Stimulated activated naive CD4-positive, alpha-beta T cell treated with Interleukin-2 at 50 U/mL for 16 hours (primary cell): ENCODE results near the gene KBTBD8.

Source experiments
- DNase-seq: peaks from one replicate; lab custom pipeline; 2025; lab: John Stamatoyannopoulos, UW

KBTBD8 gene, protein sequence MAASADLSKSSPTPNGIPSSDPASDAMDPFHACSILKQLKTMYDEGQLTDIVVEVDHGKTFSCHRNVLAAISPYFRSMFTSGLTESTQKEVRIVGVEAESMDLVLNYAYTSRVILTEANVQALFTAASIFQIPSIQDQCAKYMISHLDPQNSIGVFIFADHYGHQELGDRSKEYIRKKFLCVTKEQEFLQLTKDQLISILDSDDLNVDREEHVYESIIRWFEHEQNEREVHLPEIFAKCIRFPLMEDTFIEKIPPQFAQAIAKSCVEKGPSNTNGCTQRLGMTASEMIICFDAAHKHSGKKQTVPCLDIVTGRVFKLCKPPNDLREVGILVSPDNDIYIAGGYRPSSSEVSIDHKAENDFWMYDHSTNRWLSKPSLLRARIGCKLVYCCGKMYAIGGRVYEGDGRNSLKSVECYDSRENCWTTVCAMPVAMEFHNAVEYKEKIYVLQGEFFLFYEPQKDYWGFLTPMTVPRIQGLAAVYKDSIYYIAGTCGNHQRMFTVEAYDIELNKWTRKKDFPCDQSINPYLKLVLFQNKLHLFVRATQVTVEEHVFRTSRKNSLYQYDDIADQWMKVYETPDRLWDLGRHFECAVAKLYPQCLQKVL

DNA sequence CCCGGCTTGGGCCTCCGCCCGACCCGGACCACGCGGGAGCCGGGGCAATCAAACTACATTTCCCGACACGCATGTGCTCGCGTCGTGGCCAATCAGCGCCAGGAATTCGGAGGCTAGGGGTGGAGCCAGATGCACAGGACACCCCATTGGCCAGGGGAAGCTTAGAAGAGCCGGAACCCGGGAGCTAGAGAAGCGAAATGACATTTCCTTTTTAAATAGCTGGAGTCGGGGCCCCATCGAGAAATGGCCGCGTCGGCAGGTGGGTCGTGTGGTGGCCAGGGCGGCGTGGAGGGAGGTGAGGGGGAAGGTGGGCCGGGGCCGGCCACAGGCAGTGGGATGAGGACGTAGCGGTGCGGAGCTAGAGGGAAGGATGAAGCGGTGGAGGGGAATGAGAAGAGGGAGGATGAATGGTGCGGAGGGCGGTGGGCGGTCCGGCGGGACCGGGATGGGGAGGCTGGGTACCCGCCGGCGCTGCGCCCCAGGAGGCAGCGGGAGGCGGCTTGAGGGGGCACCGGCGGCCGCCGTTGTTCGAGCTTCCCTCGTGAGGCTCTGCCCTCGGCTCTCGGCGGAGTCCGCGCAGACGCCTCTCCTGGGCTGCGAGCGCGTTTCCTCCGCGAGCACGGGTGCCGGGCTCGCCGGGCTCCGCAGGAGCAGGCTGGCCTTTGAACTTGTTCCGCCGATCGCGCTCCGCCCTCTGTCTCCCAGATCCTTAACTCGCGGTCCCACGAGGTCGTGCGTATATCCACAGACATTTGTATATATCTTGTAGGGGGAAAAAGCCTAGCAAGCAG is at the start of gene KBTBD8:
Gene KBTBD8, plus strand, starts transcription at position 195 of the 791 bp plus-strand sequence. Its CDS starts 49 bp downstream, at position 244.
- DNase-seq = peak; percentile 97

DNA sequence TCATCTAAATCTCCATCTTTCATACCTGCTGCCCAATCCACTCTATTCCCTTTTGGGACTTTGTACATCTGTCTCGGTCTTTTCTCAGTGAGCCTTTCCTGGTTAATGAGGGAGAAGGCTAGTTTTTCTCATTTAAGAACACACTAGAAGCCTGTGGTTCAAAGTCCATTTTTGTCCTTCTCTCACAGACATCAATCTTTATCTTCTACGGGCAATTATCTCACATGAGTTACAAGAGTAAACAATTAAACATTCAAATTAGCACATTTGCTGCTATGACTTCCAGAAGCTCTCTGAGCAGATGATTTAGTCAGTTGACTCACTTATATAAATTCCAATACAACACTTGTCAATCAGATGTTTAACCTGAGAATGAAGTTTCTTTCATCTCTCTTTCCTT is 49.3 kb upstream of the KBTBD8 start:
- DNase-seq = no peak

DNA sequence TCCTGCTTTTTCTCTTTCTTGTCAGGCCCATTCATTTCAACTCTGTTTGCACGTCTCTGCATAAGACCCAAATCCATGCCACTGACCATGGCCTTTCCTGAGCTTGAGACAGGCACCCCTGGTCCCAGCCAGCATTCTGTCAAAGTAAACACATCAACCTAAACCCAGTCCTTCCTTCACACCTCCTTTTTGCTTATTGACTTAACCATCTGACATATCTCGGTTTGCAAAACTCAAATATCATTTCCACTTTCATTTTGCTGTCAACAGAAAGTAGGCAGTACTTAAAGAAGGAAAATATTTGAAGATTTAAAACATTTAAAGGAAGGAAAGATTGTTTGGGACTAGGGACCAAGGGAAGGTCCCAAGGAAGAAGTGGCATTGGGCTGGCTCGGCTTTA is 48.2 kb upstream of the KBTBD8 start:
- DNase-seq = no peak

DNA sequence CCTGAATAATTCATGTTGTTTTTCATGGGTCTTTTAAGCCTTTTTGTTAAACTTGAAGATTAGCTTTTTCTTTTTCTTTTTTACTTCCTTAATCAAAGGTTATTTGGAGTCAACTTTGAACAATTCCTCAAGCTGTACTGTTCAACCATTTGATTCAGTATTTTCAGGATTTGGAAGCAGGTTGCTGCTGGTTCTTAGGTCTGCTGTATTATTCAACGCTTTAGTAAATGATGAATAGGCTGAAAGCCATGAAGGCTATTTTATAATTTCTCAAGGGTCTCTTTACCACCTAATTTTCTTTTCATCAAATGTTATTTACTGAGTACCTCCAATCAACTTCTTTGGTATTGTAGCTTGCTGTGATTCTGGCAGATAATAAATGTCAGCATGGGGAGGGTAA is 45.8 kb upstream of the KBTBD8 start:
- no peak for DNase-seq

DNA sequence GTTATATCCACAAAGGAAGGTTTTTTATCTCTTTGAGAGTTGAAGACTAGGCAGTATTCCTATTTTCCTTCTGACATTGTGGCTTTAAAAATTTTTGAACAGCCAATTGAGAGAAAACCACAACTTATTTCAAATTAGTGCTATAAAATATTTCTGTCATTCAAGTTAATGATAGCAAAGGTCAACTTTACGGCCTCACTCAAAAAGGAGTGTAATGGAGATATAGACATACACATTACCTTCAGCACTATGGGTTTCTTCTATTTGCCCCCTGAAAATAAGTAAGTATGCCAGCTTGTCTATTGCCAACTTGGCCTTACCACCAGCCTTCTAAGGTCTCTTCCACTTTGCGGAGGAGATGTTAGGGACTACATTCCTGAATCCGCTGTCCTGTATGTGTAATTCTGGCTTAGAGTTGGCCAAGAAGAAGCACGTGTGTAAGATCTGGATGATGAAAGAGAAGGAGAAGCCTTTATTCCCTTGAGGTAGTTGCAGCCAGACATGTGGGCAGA is 44.1 kb upstream of the KBTBD8 start:
- no peak for DNase-seq

DNA sequence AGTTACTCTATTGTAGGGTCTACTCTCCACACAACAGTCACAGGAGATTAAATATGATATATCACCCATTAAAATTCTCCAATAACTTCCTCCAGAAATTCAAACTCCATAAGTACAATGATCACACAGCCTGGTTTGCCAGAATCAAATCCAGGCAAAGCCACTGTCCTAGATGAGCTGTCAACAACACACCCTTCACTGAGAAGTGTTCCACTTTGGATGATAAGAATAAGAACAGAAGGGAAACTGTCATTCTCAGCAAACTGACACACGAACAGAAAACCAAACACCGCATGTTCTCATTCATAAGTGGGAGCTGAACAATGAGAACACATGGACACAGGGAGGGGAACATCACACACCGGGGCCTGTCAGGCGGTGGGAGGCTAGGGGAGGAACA is 41.4 kb upstream of the KBTBD8 start:
- DNase-seq = no peak

DNA sequence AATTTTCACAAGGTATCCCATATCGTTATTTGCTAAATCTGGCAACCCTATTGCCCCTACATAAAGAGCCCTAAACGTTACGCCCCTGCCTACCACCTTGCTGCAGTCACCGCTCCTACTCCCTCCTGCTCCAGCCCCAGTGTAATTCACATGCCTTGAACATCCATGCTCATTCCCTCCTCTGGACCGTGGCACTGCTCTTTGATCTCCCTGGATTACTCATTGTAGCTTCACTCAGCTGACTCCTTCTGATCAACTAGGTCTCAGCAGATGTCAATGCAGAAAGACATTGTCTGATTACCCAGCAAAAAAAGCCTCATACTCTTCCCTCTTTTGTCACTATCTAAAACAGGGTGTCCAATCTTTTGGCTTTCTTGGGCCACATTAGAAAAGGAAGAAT is 40.7 kb upstream of the KBTBD8 start:
- DNase-seq = no peak

DNA sequence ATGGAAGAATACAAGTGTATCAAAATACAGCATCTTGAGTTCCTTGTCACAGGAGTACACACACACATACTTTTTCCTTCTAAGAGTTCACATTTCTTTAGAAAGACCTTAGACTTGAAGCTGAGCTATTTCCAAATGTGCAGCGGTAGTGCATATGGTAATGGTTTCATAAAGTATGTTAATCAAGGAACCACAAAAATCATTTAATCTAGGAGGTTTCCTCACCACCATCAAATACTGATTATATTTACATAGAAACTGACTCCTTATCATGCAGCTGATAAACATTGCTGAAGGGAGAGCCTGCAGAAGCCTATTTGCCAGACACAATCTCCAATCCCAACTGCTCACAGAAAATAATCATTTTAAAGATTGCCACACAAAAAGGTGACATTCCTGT is 40.0 kb upstream of the KBTBD8 start:
- DNase-seq = no peak

DNA sequence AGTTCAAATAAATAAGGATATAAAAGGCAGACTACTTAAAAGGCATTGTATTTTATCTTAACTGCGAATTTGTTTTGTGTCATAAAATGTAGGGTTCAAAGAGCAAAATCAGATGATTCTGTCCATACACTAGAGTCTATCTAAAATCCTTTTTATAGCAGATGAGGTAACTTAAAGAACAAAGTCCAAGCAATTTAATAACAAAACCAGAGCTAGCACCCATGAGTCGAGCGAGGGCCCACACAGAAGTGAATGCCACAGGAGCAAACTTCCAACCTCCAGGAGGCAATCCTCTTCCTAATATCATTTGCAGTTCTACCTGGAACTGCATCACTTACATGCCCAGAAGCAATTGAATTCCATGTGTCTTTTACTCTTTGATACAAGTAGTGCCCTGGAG is 35.4 kb upstream of the KBTBD8 start:
- DNase-seq = no peak

DNA sequence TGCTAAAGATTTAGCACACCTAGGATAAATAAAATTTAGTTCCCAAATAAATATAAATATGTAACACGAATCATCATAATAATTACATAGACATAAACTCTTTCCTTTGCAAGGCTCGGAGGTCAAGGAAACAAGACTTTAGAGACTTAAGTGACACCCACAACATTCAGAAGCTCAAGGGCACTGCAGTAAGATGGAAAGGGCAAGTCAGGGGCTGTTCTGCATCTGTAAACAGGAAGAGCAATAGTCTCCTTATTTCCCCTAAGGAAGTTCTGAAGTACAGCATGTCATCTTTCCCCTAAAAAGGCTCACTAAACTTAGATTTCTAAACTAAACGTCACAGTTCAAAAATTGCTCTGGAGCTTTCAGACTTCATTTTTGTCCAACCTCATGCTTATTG is 26.9 kb upstream of the KBTBD8 start:
- DNase-seq = no peak

DNA sequence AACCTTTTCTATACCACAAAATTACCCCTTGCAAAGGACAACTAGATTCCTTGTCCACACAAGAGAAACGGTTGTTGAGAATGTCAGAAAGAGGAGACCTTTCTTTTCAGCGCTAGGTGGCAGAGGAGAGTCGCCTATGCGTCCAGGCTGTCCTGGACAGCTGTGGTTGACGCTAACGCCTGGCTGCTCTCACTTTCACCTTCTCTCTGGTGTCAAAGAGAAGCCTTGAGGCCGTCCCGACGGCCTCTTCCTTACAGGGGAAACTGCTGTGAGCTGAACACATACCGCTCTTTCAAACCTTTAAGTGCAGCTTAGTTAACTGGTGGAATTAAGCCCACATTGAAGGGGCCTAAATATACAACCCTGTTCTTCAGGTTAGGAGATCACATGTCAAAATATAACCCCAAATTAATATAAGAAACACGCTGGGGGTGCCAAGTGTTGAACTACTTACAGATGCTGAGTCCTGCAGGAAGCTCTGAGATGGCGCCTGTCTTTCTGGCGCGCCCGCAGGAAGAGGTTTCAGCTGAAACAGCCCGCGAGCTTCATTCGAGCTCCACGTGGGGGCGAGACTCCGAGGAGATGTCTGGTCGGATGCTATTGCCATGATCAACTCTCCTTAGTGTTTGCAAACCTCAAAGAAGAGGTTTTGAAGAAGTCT is 26.1 kb upstream of the KBTBD8 start:
- peak; percentile 35 for DNase-seq

DNA sequence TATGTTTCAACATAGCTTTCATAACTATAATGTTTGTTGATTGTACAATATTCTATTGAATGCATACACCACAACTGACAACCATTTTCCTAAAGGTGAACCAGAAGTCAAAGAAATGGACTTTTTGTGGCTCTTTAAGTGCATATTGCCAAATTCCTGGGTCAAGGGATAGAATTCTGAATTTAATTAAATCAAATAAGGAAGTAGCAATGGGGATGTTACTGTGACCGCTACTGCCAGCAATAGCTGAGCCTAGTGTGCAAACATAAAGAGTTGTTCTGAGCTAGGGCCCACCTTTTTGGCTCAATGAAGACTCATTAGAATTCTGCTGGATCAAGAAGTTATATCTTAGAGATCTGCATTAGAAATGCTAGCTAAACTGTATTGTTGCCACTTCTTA is 17.3 kb upstream of the KBTBD8 start:
- DNase-seq = no peak

DNA sequence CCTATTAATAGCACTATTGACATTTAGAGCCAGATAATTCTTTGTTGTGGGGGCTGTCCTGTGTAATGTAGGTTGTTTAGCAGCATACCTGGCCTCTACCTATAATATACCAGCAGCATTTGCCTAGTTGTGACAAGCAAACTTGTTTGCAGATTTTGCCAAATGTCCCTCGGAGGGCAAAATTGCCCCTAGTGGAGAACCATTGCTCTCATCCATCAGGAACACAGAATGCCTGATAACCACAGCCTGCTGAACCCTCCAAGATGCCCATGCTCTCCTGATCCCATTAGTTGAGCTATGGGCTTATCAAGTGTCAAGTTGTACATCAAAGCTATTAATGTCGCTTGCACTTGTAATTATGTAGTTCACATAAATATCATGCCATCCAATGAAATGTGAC is 15.0 kb upstream of the KBTBD8 start:
- no peak for DNase-seq

DNA sequence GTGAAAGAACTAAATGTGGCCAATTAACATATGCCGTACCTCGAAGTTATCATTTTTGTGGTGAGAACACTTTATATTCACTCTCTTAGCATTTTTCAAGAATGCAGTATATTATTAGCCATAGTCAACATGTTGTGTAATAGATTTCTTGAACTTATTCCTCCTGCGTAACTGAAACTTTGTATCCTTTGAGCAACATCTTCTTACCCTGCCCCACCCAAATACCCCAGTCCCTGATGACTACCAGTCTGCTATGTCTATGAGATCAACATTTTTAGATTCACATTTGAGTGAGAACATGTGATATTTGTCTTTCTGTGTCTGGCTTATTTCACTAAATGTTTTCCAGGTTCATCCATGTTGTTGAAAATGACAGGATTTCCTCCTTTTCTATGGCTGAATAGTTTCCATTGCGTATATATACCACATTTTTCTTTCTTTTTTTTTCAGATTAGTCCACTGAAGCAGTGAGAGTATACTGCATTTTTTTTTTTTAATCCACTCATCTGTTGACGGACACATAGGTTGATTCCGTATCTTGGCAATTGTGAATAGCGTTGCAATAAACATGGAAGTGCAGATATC is 12.7 kb upstream of the KBTBD8 start:
- no peak for DNase-seq

DNA sequence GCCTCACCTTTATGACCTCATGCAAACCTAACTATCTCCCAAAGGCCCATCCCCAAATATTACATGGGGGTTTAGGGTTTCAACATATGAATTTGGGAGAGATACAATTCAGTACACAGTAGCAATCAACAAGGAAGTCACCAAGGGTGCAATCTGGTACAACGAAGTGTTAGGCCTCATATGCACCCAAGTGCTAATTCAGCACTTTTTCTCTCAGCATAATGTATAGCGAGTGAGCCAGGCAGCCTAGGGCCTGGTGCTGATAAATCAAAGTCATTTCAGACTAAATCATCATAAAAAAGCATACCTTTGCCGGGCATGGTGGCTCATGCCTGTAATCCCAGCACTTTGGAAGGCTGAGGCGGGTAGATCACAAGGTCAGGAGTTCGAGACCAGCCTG is 11.7 kb upstream of the KBTBD8 start:
- no peak for DNase-seq

DNA sequence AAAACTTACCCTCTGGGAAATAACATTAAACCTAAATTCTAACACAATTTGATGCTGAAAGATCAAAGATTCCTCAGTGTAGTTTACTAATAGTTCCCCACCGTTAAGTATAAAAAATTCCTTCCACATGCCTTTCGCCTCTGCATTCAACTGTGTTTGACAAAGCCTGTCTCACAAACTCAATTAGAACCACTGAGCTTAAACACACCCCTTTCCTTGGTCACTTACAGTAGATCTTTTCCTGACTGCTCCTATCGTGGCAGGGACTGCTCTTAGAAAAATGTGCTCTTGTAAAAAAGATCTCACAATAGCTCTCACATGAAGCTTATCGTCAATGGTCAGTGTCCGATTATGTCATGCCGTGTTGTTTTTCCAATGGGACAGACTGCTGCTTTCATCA is 8.9 kb upstream of the KBTBD8 start:
- DNase-seq = no peak

DNA sequence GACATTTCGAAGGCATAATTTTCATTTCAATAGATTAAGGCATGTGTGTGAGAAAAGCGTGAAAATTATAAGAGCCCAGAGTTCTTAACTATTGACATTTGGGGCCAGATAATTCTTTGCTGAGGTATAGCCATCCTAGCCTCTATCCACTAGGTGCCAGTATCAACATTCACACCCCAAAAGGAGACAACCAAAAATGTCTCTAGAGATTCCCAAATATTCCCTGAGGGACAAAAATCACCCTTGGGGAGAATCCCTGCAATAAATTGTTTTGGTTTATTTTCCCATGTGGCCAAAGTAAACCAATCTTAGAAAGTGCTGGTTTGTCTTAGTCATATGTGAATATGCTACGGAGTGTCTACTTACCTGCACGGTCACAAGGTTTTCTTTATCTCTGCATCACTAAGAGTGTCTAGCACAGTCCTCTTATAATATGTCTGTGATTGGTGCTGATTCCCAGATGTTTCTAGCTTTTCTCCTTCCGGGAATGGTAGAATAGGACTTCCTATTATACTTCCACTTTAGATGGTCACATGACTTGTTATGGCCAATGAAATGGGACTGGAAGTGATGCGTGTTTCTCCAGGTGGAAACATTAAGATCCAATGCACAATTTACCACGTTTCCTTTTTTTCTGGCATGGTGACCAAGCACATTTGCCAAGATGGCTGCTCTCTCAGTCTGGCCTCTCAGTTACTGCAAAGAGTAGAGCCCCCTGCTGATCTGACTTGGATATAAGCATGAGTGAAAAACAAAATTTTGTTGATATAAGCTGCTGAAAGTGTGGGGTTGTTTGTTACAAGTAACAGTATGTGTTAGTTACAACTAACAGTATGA is 8.0 kb upstream of the KBTBD8 start:
- DNase-seq = no peak

DNA sequence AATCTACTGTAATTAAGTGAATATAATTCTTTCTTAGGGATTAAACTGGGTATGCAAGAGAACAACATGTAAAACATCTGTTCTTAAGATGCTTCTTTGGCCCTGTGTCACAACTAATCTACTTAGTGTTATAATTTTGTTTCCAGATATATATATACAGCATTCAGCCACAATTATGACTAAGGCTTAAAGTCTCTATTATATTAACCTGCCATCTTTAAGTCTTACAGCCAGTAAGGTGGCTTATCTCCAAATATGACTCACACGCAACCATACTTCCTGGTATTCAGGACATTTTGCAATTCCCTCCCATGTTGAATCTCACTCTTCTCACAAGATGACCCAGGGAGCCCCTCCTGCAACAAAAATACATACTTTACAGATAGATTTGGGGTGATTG is 6.6 kb upstream of the KBTBD8 start:
- DNase-seq = no peak

DNA sequence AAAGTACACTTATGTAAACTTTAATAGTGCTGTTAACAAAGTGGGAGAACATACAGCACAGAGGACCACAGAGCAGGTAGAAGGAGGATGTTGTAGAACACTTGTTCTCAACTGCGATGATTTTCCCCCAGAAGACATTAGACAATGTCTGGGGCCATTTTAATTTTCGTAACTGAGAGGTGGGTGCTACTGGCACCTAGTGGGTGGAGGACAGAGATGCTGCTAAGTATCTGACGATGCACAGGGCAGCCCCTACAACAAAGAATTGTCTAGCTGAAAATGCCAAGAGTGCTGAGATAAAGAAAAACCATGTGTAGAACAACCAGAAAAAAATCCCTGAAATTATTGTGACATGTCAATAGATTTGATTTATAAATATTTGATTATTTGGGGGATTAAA is 5.0 kb upstream of the KBTBD8 start:
- no peak for DNase-seq

DNA sequence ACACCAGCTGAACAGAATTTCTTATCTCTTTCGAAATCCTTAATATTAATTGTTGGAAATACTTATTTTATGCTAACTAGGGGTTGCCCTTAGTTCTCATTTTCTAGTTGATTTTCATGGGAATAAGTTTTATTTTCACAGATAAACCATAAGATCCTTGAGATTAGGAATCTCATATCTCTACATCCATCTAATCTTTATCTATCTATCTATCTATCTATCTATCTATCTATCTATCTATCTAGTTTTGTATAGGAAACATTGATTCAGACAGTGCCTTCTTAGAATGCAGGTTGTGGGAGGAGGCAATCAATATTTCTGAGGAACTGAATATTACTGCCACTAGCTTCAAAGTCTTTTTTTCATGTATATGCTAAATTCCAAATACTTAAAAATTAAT is 3.5 kb upstream of the KBTBD8 start:
- DNase-seq = no peak

DNA sequence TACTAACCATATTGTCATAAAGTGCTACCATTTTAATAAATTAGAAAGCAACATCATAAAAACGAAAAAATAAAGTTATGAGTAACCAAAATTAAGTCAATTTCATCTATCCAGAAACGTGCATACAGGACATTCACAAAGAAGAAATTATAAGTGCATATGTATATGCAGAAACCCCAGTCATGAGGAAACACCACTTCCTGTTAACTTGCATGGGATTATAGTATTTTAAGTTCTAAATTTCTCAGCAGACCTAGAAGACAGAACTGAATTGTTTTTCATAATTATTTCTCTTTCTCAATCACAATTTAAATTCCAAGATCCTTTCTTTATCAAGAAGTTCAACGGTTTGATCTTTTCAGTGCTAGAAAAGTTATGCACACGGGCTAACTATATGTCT is 1.4 kb upstream of the KBTBD8 start:
- DNase-seq = no peak
